Measurements from ENCODE around the gene DEPDC7. TPM values are rescaled to one million over a fixed set of nuclear protein-coding genes. Genes with fewer than 3 reads are reported as not detected.

Gene DEPDC7
- total RNA-seq, 1 experiment from 2014 or later = 4.4 TPM

- Histone ChIP-seq H4K91ac (ENCODE audit: insufficient read length, low read depth, low read length) (no peak overlapping the region), H3K4me2 (ENCODE audit: insufficient read depth, insufficient read length, low read length) (no peak overlapping the region), H2BK20ac (ENCODE audit: low read depth, low read length, poor library complexity, severe bottlenecking) (no peak overlapping the region), H2BK5ac (ENCODE audit: insufficient read length, low read length) (no peak overlapping the region), H3K56ac (ENCODE audit: insufficient read length, low read depth, low read length) (no peak overlapping the region), H3K9ac (ENCODE audit: extremely low read depth, insufficient read length, low read length) (no peak overlapping the region), H3T11ph (ENCODE audit: low read length) (no peak overlapping the region), H4K20me1 (ENCODE audit: control insufficient read depth, insufficient read depth, insufficient read length) (no peaks in the 10 kb centered on the region), H3K23ac (ENCODE audit: insufficient read length, low read depth, low read length) (no peak overlapping the region), H3K27me3 (ENCODE audit: insufficient read depth, low read length) (no peaks in the 10 kb centered on the region), H2BK120ac (ENCODE audit: low read depth, low read length, poor library complexity, severe bottlenecking) (no peak overlapping the region), H3K14ac (ENCODE audit: insufficient read depth, low read length) (no peak overlapping the region), H4K8ac (replicated peaks; ENCODE audit: insufficient read length, low read depth, low read length) (no peak overlapping the region), H3K79me2 (ENCODE audit: insufficient read depth, low read length) (no peaks in the 10 kb centered on the region), H3K4ac (ENCODE audit: low read depth, low read length) (no peak overlapping the region), H3K4me1 (ENCODE audit: insufficient read depth, low read length) (no peaks in the 10 kb centered on the region), H3K23me2 (ENCODE audit: insufficient read length, low read depth, low read length, poor library complexity, severe bottlenecking) (no peaks in the 10 kb centered on the region), H2BK12ac (ENCODE audit: insufficient read length, low read depth, low read length) (no peak overlapping the region), H3K27ac (ENCODE audit: insufficient read length, low read depth, low read length) (no peak overlapping the region), H3K18ac (ENCODE audit: insufficient read length, low read depth, low read length) (no peak overlapping the region), H4K5ac (ENCODE audit: insufficient read length, low read depth, low read length) (no peak overlapping the region), H3K9me3 (ENCODE audit: control insufficient read depth, low read depth, low read length) (no peaks in the 10 kb centered on the region), H2AK5ac (ENCODE audit: insufficient read length, low read length) (no peak overlapping the region), H3K79me1 (ENCODE audit: insufficient read depth, low read depth, low read length, poor library complexity, severe bottlenecking) (no peaks in the 10 kb centered on the region), H2AFZ (ENCODE audit: low read length) (no peak overlapping the region), H2BK15ac (ENCODE audit: low read depth, low read length) (no peak overlapping the region)
- Mint-ChIP-seq H3K4me3 (no peak overlapping the region), H3K27me3 (ENCODE audit: low read depth) (peaks cover 5% of the 10 kb centered on the region; the same call in 1 of the 2 replicates), H3K36me3 (ENCODE audit: insufficient read depth in 1 of 3, low read depth in 3 of 3) (no peaks in the 10 kb centered on the region), H3K9me3 (no peaks in the 10 kb centered on the region), H3K27ac (no peak overlapping the region), H3K4me1 (peaks cover 19 to 23% of the 10 kb centered on the region in 2 experiments)
- WGBS (ENCODE audit: extremely low coverage, insufficient read length, low lambda C conversion rate) = no CpG with 5 or more reads among the region's 1 CpG
- TF ChIP-seq CTCF (conservative IDR thresholded peaks at IDR 0.05) = no peak
- DNase-seq = no peak
These were observed 6.3 kb downstream of the DEPDC7 start for GRCh38 chr11:33021937-33022336.

Data from H9 (cell line).